Mesendoderm (in vitro differentiated cells): ENCODE measurements around the gene RFX3.
A peak's percentile ranks its signal among the peaks of the same experiment; 100 is the strongest.
"Not testable (repeated sequence)": the region's sequence is repeated elsewhere in the genome, so short reads cannot be mapped to it uniquely, and the experiment has no call there.

Experiments
- DNase-seq: peaks from one replicate; pipeline ENCODE4 v3.0.0; 2013
- H2AK5ac ChIP-seq: 2 replicates; pipeline ENCODE4 v1.6.1; 2013; ENCODE audit warnings: low read length, inconsistent platforms
- H2BK120ac ChIP-seq: 2 replicates; pipeline ENCODE4 v1.6.1; 2013; ENCODE audit warnings: low read depth, mild to moderate bottlenecking, low read length, moderate library complexity, mixed read lengths
- H2BK15ac ChIP-seq: replicated peaks from 2 replicates; pipeline ENCODE4 v1.6.1; 2013; ENCODE audit warnings: low read depth, mild to moderate bottlenecking, moderate library complexity
- H2BK5ac ChIP-seq: 2 replicates; pipeline ENCODE4 v1.6.1; 2013; ENCODE audit warnings: low read length, inconsistent platforms
- H3K18ac ChIP-seq: 2 replicates; pipeline ENCODE4 v1.6.1; 2013; ENCODE audit warnings: mild to moderate bottlenecking, low read length, mixed read lengths
- H3K23ac ChIP-seq: one replicate; pipeline ENCODE4 v1.6.1; 2013; ENCODE audit warnings: low read length
- H3K27ac ChIP-seq: 2 replicates; pipeline ENCODE4 v1.5.1; 2013; ENCODE audit warnings: low read depth, mild to moderate bottlenecking, inconsistent platforms, low read length, moderate library complexity
- H3K27me3 ChIP-seq: 2 replicates; pipeline ENCODE4 v1.6.1; 2013; ENCODE audit warnings: low read length, control low read depth, mild to moderate bottlenecking, inconsistent platforms; ENCODE audit not compliant: insufficient read depth, poor library complexity
- H3K36me3 ChIP-seq: 2 replicates; pipeline ENCODE4 v1.6.1; 2013; ENCODE audit warnings: low read length, inconsistent platforms; ENCODE audit not compliant: control insufficient read depth, insufficient read depth
- H3K4ac ChIP-seq: one replicate; pipeline ENCODE4 v1.6.1; 2013; ENCODE audit warnings: low read depth, mild to moderate bottlenecking, low read length, moderate library complexity
- H3K4me1 ChIP-seq: 2 replicates; pipeline ENCODE4 v1.6.1; 2013; ENCODE audit warnings: low read depth, low read length, inconsistent platforms; ENCODE audit not compliant: control insufficient read depth
- H3K4me2 ChIP-seq: 2 replicates; pipeline ENCODE4 v1.6.1; 2013; ENCODE audit warnings: low read length
- H3K4me3 ChIP-seq: 2 replicates; pipeline ENCODE4 v1.5.1; 2013; ENCODE audit warnings: mild to moderate bottlenecking, low read length
- H3K56ac ChIP-seq: one replicate; pipeline ENCODE4 v1.6.1; 2013; ENCODE audit warnings: low read length
- H3K79me1 ChIP-seq: 2 replicates; pipeline ENCODE4 v1.6.1; 2013; ENCODE audit warnings: low read length, inconsistent platforms
- H3K79me2 ChIP-seq: 2 replicates; pipeline ENCODE4 v1.6.1; 2013; ENCODE audit warnings: mild to moderate bottlenecking, low read length; ENCODE audit not compliant: control insufficient read depth, insufficient read depth
- H3K9ac ChIP-seq: 2 replicates; pipeline ENCODE4 v1.6.1; 2013; ENCODE audit warnings: low read length, inconsistent platforms
- H4K5ac ChIP-seq: one replicate; pipeline ENCODE4 v1.6.1; 2013; ENCODE audit warnings: low read length
- H4K8ac ChIP-seq: one replicate; pipeline ENCODE4 v1.6.1; 2013; ENCODE audit warnings: low read depth, mild to moderate bottlenecking, control low read depth, low read length, moderate library complexity
- WGBS: extraction: QIAGEN DNeasy Blood & Tissue Kit; methylation state at CpG from one replicate; pipeline ENCODE4 v1.1.7; 2013; ENCODE audit warnings: low lambda C conversion rate, missing lambda C conversion rate; ENCODE audit not compliant: insufficient coverage; ENCODE audit errors: extremely low coverage; 5-methylcytosine and 5-hydroxymethylcytosine counted together

The RFX3 gene

GRCh38 chr9:3304388-3304787 is 221.4 kb downstream of the RFX3 start:
- H3K4me1 ChIP-seq, H2AK5ac ChIP-seq, H3K56ac ChIP-seq, H4K8ac ChIP-seq, H2BK120ac ChIP-seq, H2BK5ac ChIP-seq, H3K4me3 ChIP-seq, H3K79me2 ChIP-seq, H2BK15ac ChIP-seq, H3K18ac ChIP-seq, H3K4ac ChIP-seq, H3K36me3 ChIP-seq, H4K5ac ChIP-seq, H3K79me1 ChIP-seq, H3K23ac ChIP-seq, H3K27ac ChIP-seq, H3K4me2 ChIP-seq, H3K9ac ChIP-seq, H3K27me3 ChIP-seq, DNase-seq: not testable (repeated sequence)
- no CpG with 5 or more reads among the region's 1 CpG for WGBS

- Histone ChIP-seq H2BK120ac (no peak overlapping the region), H2BK15ac (no peak overlapping the region), H3K4ac (no peak overlapping the region), H3K36me3 (no peaks in the 10 kb centered on the region), H3K23ac (no peak overlapping the region), H3K56ac (no peak overlapping the region), H3K27me3 (no peaks in the 10 kb centered on the region), H3K18ac (no peak overlapping the region), H4K8ac (no peak overlapping the region), H3K79me2 (no peaks in the 10 kb centered on the region), H2AK5ac (no peak overlapping the region), H2BK5ac (no peak overlapping the region), H3K4me2 (no peak overlapping the region), H3K79me1 (no peaks in the 10 kb centered on the region), H3K4me3 (no peak overlapping the region), H4K5ac (no peak overlapping the region), H3K4me1 (no peaks in the 10 kb centered on the region), H3K9ac (no peak overlapping the region), H3K27ac (no peak overlapping the region)
- WGBS = no CpG with 5 or more reads among the region's 2 CpGs
- no peak for DNase-seq
Measured at GRCh38 chr9:3299872-3300271, 225.9 kb downstream of the RFX3 start.

GRCh38 chr9:3296536-3296935 is 229.3 kb downstream of the RFX3 start:
- no peak overlapping the region for H4K8ac ChIP-seq
- no peaks in the 10 kb centered on the region for H3K79me2 ChIP-seq
- DNase-seq = peak; percentile 6
- no peaks in the 10 kb centered on the region for H3K4me1 ChIP-seq
- no peak overlapping the region for H2BK15ac ChIP-seq
- no peak overlapping the region for H3K23ac ChIP-seq
- H3K4me3 ChIP-seq = no peak overlapping the region
- no peak overlapping the region for H3K18ac ChIP-seq
- H3K4me2 ChIP-seq = no peak overlapping the region
- no peak overlapping the region for H3K27ac ChIP-seq
- no peak overlapping the region for H4K5ac ChIP-seq
- no peak overlapping the region for H2BK5ac ChIP-seq
- H2AK5ac ChIP-seq = no peak overlapping the region
- H3K27me3 ChIP-seq = no peaks in the 10 kb centered on the region
- WGBS = no CpG with 5 or more reads among the region's 4 CpGs
- no peaks in the 10 kb centered on the region for H3K79me1 ChIP-seq
- no peak overlapping the region for H3K56ac ChIP-seq
- no peak overlapping the region for H3K9ac ChIP-seq
- H3K4ac ChIP-seq = no peak overlapping the region
- no peaks in the 10 kb centered on the region for H3K36me3 ChIP-seq
- H2BK120ac ChIP-seq = no peak overlapping the region

GRCh38 chr9:3292311-3292710 is 233.5 kb downstream of the RFX3 start:
- Histone ChIP-seq H3K4me1 (no peaks in the 10 kb centered on the region), H3K18ac (no peak overlapping the region), H2BK15ac (no peak overlapping the region), H2BK120ac (no peak overlapping the region), H3K79me1 (no peaks in the 10 kb centered on the region), H2AK5ac (no peak overlapping the region), H3K56ac (no peak overlapping the region), H3K4ac (no peak overlapping the region), H3K23ac (no peak overlapping the region), H3K4me2 (no peak overlapping the region), H3K9ac (no peak overlapping the region), H3K27ac (no peak overlapping the region), H4K8ac (no peak overlapping the region), H3K36me3 (no peaks in the 10 kb centered on the region), H3K27me3 (no peaks in the 10 kb centered on the region), H2BK5ac (no peak overlapping the region), H4K5ac (no peak overlapping the region), H3K79me2 (no peaks in the 10 kb centered on the region), H3K4me3 (no peak overlapping the region)
- DNase-seq = no peak

GRCh38 chr9:3290231-3290840 is 235.5 kb downstream of the RFX3 start:
- no peak overlapping the region for H2BK120ac ChIP-seq
- H3K56ac ChIP-seq = no peak overlapping the region
- no CpG with 5 or more reads among the region's 5 CpGs for WGBS
- H3K79me2 ChIP-seq = no peaks in the 10 kb centered on the region
- H2BK15ac ChIP-seq = no peak overlapping the region
- DNase-seq = no peak
- no peaks in the 10 kb centered on the region for H3K27me3 ChIP-seq
- no peak overlapping the region for H3K4me3 ChIP-seq
- H3K9ac ChIP-seq = no peak overlapping the region
- no peak overlapping the region for H3K27ac ChIP-seq
- no peak overlapping the region for H3K4ac ChIP-seq
- H2AK5ac ChIP-seq = no peak overlapping the region
- H3K4me2 ChIP-seq = no peak overlapping the region
- no peak overlapping the region for H4K5ac ChIP-seq
- no peak overlapping the region for H2BK5ac ChIP-seq
- H3K18ac ChIP-seq = no peak overlapping the region
- H3K23ac ChIP-seq = no peak overlapping the region
- H3K4me1 ChIP-seq = no peaks in the 10 kb centered on the region
- no peaks in the 10 kb centered on the region for H3K36me3 ChIP-seq
- H3K79me1 ChIP-seq = no peaks in the 10 kb centered on the region
- H4K8ac ChIP-seq = no peak overlapping the region

GRCh38 chr9:3288686-3289085 is 237.1 kb downstream of the RFX3 start:
- Histone ChIP-seq H3K27me3 (no peaks in the 10 kb centered on the region), H2BK5ac (no peak overlapping the region), H3K79me1 (no peaks in the 10 kb centered on the region), H3K27ac (no peak overlapping the region), H4K8ac (no peak overlapping the region), H3K18ac (no peak overlapping the region), H3K56ac (no peak overlapping the region), H3K23ac (no peak overlapping the region), H3K4ac (no peak overlapping the region), H4K5ac (no peak overlapping the region), H2BK15ac (no peak overlapping the region), H2BK120ac (no peak overlapping the region), H3K4me1 (no peaks in the 10 kb centered on the region), H3K36me3 (no peaks in the 10 kb centered on the region), H3K4me3 (no peak overlapping the region), H3K4me2 (no peak overlapping the region), H3K9ac (no peak overlapping the region), H3K79me2 (no peaks in the 10 kb centered on the region), H2AK5ac (no peak overlapping the region)
- no peak for DNase-seq
